Tibial artery (tissue), 4 donors: ENCODE results near the gene MASP1.
"Not testable (repeated sequence)": the region's sequence is repeated elsewhere in the genome, so short reads cannot be mapped to it uniquely, and the experiment has no call there.

Experiments used
- DNase-seq, 2 donors: peaks; one replicate each; pipeline ENCODE4 v3.0.0-alpha.2; 2019
- H3K27ac ChIP-seq, 2 donors: fragments of 200-600 bp; sonication (generic) in 1 of 2; 1 replicate in 1 of 2; 2 replicates in 1 of 2; pipeline ENCODE4 v1.5.1; 2018 to 2019; ENCODE audit warnings: mild to moderate bottlenecking in 1 of 2
- H3K27me3 ChIP-seq, 2 donors: fragments of 200-600 bp; sonication (generic) in 1 of 2; one replicate each; pipeline versions ENCODE4 v1.5.1 to v1.6.0; 2016 to 2019
- H3K36me3 ChIP-seq, 3 donors: fragments of 200-600 bp; sonication (generic) in 2 of 3; one replicate each; pipeline ENCODE4 v1.5.1; 2016 to 2019; ENCODE audit warnings: mild to moderate bottlenecking in 2 of 3
- H3K4me1 ChIP-seq, 4 donors: fragments of 200-600 bp; sonication (generic) in 2 of 4; 1 replicate in 3 of 4; 2 replicates in 1 of 4; pipeline ENCODE4 v1.5.1; 2016 to 2019
- H3K4me3 ChIP-seq, 2 donors: fragments of 200-600 bp; sonication (generic) in 1 of 2; 1 replicate in 1 of 2; 2 replicates in 1 of 2; pipeline ENCODE4 v1.5.1; 2018 to 2019; ENCODE audit warnings: mild to moderate bottlenecking in 2 of 2
- H3K9me3 ChIP-seq, 3 donors: fragments of 200-600 bp; sonication (generic) in 1 of 3; one replicate each; pipeline ENCODE4 v1.5.1; 2016 to 2019
- CTCF ChIP-seq, 2 experiments: fragments of 200-600 bp in 1 of 2; fragments of 450-650 bp in 1 of 2; IDR thresholded peaks; one replicate each; pipeline ENCODE4 v1.5.1; 2017 to 2019; ENCODE audit warnings: antibody characterized with exemption in 2 of 2, mild to moderate bottlenecking in 1 of 2, moderate library complexity in 1 of 2
- intact Hi-C: fragments of 100-400 bp; cut with DNase I; formaldehyde crosslinking; loops from one replicate; pipeline ENCODE4 v1.15.0; 2023; ENCODE audit warnings: low total_unique reads

MASP1 gene

GRCh38 chr3:187207624-187208023, 83.9 kb downstream of the MASP1 start:
- intact Hi-C loops: no loop called here
- Histone ChIP-seq H3K4me3 (no peak overlapping the region), H3K27me3 (no peaks in the 10 kb centered on the region), H3K4me1 (peaks cover 0 to 57% (median 39%) of the 10 kb centered on the region in 4 donors), H3K36me3 (no peaks in the 10 kb centered on the region), H3K27ac (peak overlapping the region; percentile 20 to 73), H3K9me3 (no peaks in the 10 kb centered on the region)
- DNase-seq: no peak
- no peak for TF ChIP-seq CTCF (IDR thresholded peaks at IDR 0.05)

- H3K27ac ChIP-seq: peak overlapping the region in 1 of 2 donors; percentile 73
- no peaks in the 10 kb centered on the region for H3K27me3 ChIP-seq
- no peak overlapping the region for H3K4me3 ChIP-seq
- H3K36me3 ChIP-seq: no peaks in the 10 kb centered on the region
- intact Hi-C loops: no loop called here
- no peak for TF ChIP-seq CTCF (IDR thresholded peaks at IDR 0.05)
- no peaks in the 10 kb centered on the region for H3K9me3 ChIP-seq
- peaks cover 0 to 51% (median 35%) of the 10 kb centered on the region in 4 donors for H3K4me1 ChIP-seq
- DNase-seq: no peak
Observed at GRCh38 chr3:187207062-187207461, 84.5 kb downstream of the MASP1 start.

GRCh38 chr3:187205683-187206082, 85.9 kb downstream of the MASP1 start:
- TF ChIP-seq CTCF (IDR thresholded peaks at IDR 0.05): no peak
- no peaks in the 10 kb centered on the region for H3K27me3 ChIP-seq
- peaks cover 0 to 38% (median 28%) of the 10 kb centered on the region in 4 donors for H3K4me1 ChIP-seq
- H3K36me3 ChIP-seq: no peaks in the 10 kb centered on the region
- no peak overlapping the region for H3K27ac ChIP-seq
- H3K9me3 ChIP-seq: no peaks in the 10 kb centered on the region
- intact Hi-C loops: no loop called here
- DNase-seq: no peak
- H3K4me3 ChIP-seq: no peak overlapping the region

- H3K27me3 ChIP-seq, intact Hi-C loops, H3K4me1 ChIP-seq, H3K9me3 ChIP-seq, H3K4me3 ChIP-seq, H3K36me3 ChIP-seq, DNase-seq, H3K27ac ChIP-seq: not testable (repeated sequence)
Observed at GRCh38 chr3:187199463-187200050, 92.0 kb downstream of the MASP1 start.

GRCh38 chr3:187198490-187198889, 93.0 kb downstream of the MASP1 start:
- no peak overlapping the region for H3K27ac ChIP-seq
- peaks cover 0 to 15% (median 5%) of the 10 kb centered on the region in 4 donors for H3K4me1 ChIP-seq
- H3K27me3 ChIP-seq: no peaks in the 10 kb centered on the region
- H3K4me3 ChIP-seq: no peak overlapping the region
- H3K36me3 ChIP-seq: no peaks in the 10 kb centered on the region
- intact Hi-C loops: no loop called here
- DNase-seq: no peak
- no peaks in the 10 kb centered on the region for H3K9me3 ChIP-seq
- no peak for TF ChIP-seq CTCF (IDR thresholded peaks at IDR 0.05)

- no peak for DNase-seq
- H3K9me3 ChIP-seq: no peaks in the 10 kb centered on the region
- intact Hi-C loops: no loop called here
- H3K4me3 ChIP-seq: no peak within 1 kb of the TSS
- H3K27ac ChIP-seq: no peak within 1 kb of the TSS
- H3K36me3 ChIP-seq: no peaks in the 10 kb centered on the region
- no peak for TF ChIP-seq CTCF (IDR thresholded peaks at IDR 0.05)
- H3K27me3 ChIP-seq: no peaks in the 10 kb centered on the region
- peaks cover 0 to 27% (median 8%) of the 10 kb centered on the region in 4 donors for H3K4me1 ChIP-seq
Observed at GRCh38 chr3:187197335-187197649, 94.2 kb downstream of the MASP1 start, which contains the start of gene RTP1. TSS of gene RTP1 (plus strand) at chr3:187197486. CDS start at chr3:187197516, 30 bp downstream.
